ENCODE data around the gene ARRB2.

GRCh38 chr17:4673169-4673568 lies 37.3 kb upstream of the ARRB2 start:
- TF ChIP-seq CTCF (IDR thresholded peaks at IDR 0.05) (no peak), ZFX (IDR thresholded peaks at IDR 0.05; ENCODE audit: borderline replicate concordance) (no peak)

Data from 22Rv1 (cell line).